GM12878 (cell line): ENCODE results near the gene TEAD4. TPM values are rescaled to one million over a fixed set of nuclear protein-coding genes. Genes with fewer than 3 reads are reported as not detected.

ENCODE experiments used
- ASH2L ChIP-seq: fragments of 300-600, 200-600 bp; sonication (generic); IDR thresholded peaks from 2 replicates; pipeline ENCODE4 v1.6.1; 2017; ENCODE audit warnings: low read depth, mild to moderate bottlenecking, borderline replicate concordance
- ATF7 ChIP-seq: fragments of 450-650 bp; IDR thresholded peaks from 2 replicates; pipeline ENCODE4 v1.6.1; 2016; ENCODE audit warnings: low read depth, mild to moderate bottlenecking
- EED ChIP-seq: sonication (generic); IDR thresholded peaks from 2 replicates; pipeline ENCODE4 v1.6.1; 2016; ENCODE audit warnings: antibody characterized with exemption, low read depth
- GABPA ChIP-seq: IDR thresholded peaks from 2 replicates; pipeline ENCODE4 v1.6.1; 2014; ENCODE audit warnings: antibody characterized with exemption, low read depth, mild to moderate bottlenecking, inconsistent platforms
- KLF5 ChIP-seq: fragments of 450-650 bp; IDR thresholded peaks from 2 replicates; pipeline ENCODE4 v1.6.1; 2014; ENCODE audit warnings: mild to moderate bottlenecking; ENCODE audit not compliant: partially characterized antibody
- MYC ChIP-seq: IDR thresholded peaks from 2 replicates; pipeline ENCODE4 v1.6.1; 2011; ENCODE audit warnings: mild to moderate bottlenecking, low read length, moderate library complexity, inconsistent platforms; ENCODE audit not compliant: insufficient read depth, insufficient replicate concordance, insufficient read length, severe bottlenecking
- NR2C1 ChIP-seq: fragments of 450-650 bp; IDR thresholded peaks from 2 replicates; pipeline ENCODE4 v1.6.1; 2017; ENCODE audit warnings: antibody characterized with exemption, mild to moderate bottlenecking, moderate library complexity
- POLR2AphosphoS5 ChIP-seq: IDR thresholded peaks from 2 replicates; pipeline ENCODE4 v1.6.1; 2011; ENCODE audit warnings: mild to moderate bottlenecking, low read length, inconsistent platforms
- RAD21 ChIP-seq: IDR thresholded peaks from 2 replicates; pipeline ENCODE4 v1.6.1; 2011; ENCODE audit warnings: mild to moderate bottlenecking, low read depth, low read length, moderate library complexity; ENCODE audit not compliant: insufficient read depth
- SIN3A ChIP-seq: IDR thresholded peaks from 2 replicates; pipeline ENCODE4 v1.6.1; 2012; ENCODE audit warnings: low read depth, low read length, improper control_type of control experiment
- SIX5 ChIP-seq: IDR thresholded peaks from 2 replicates; pipeline ENCODE4 v1.6.1; 2011; ENCODE audit warnings: mild to moderate bottlenecking, low read depth, low read length, moderate library complexity; ENCODE audit not compliant: severe bottlenecking
- SP1 ChIP-seq: IDR thresholded peaks from one replicate; pipeline ENCODE4 v1.6.1; 2011; ENCODE audit warnings: low read depth, low read length
- STAT1 ChIP-seq: fragments of 450-650 bp; conservative IDR thresholded peaks from 2 replicates; pipeline ENCODE4 v1.6.1; 2014; ENCODE audit warnings: antibody characterized with exemption, mild to moderate bottlenecking
- TCF7 ChIP-seq: IDR thresholded peaks from 2 replicates; pipeline ENCODE4 v1.6.1; 2014; ENCODE audit warnings: antibody characterized with exemption, borderline replicate concordance
- YY1 ChIP-seq: IDR thresholded peaks from 2 replicates; pipeline ENCODE4 v1.6.1; 2011; ENCODE audit warnings: low read depth, mild to moderate bottlenecking, low read length
- ZNF384 ChIP-seq: IDR thresholded peaks from 2 replicates; pipeline ENCODE4 v1.6.1; 2012; ENCODE audit warnings: low read depth, mild to moderate bottlenecking, low read length, improper control_type of control experiment, borderline replicate concordance
- ZSCAN29 ChIP-seq: fragments of 450-650 bp; IDR thresholded peaks from 2 replicates; pipeline ENCODE4 v1.6.1; 2017; ENCODE audit warnings: mild to moderate bottlenecking, moderate library complexity
- polyA plus RNA-seq, 11 experiments: library from polyadenylated mRNA; depleted of rRNA in 4 of 11; unstranded in 6 of 11; stranded (reverse) in 5 of 11; fragments of >200 nt; fragmentation: Nextera tagmentation in 4 of 11; fragmentation: Illumina TruSeq in 1 of 11; extraction: Ambion mirVana in 4 of 11; extraction: Trizol in 1 of 11; gene quantifications; 1 replicate in 1 of 11; 2 replicates in 10 of 11; pipeline versions ENCODE4 v1.2.1 to v1.2.3, GENCODE V29; 2011 to 2016; ENCODE audit warnings: inconsistent platforms in 2 of 11, missing spikeins in 2 of 11, low read depth in 1 of 11
- total RNA-seq, 4 experiments: library from RNA; depleted of rRNA in 3 of 4; stranded (reverse); fragments of >200 nt in 3 of 4; fragmentation: Illumina TruSeq in 1 of 4; extraction: Trizol in 1 of 4; gene quantifications; 2 replicates each; pipeline versions ENCODE4 v1.2.1 to v1.2.3, GENCODE V29; 2013 to 2021
- TF ChIP-seq, protein P1 (sequence below): fragments of 150-350 bp; IDR thresholded peaks from 2 replicates; pipeline ENCODE4 v1.6.1; 2016; ENCODE audit warnings: low read depth, low read length
- TF ChIP-seq, protein P2 (sequence below), 3 experiments: IDR thresholded peaks in 2 of 3; conservative IDR thresholded peaks in 1 of 3; 2 replicates each; pipeline ENCODE4 v1.5.1; 2011; ENCODE audit warnings: low read depth in 3 of 3, low read length in 3 of 3, mild to moderate bottlenecking in 3 of 3, control low read depth in 2 of 3, moderate library complexity in 2 of 3, inconsistent platforms in 1 of 3, mixed read lengths in 1 of 3; ENCODE audit not compliant: control insufficient read depth in 2 of 3, insufficient read depth in 1 of 3; ENCODE audit errors: extremely low read depth in 1 of 3

The TEAD4 gene
- total and polyA plus RNA-seq, 10 of the 15 experiments (the other 5 are each of a cell fraction or from before 2014, with no cell fraction given): 0.04 to 0.68 (median 0.31) TPM; not detected in 4

DNA sequence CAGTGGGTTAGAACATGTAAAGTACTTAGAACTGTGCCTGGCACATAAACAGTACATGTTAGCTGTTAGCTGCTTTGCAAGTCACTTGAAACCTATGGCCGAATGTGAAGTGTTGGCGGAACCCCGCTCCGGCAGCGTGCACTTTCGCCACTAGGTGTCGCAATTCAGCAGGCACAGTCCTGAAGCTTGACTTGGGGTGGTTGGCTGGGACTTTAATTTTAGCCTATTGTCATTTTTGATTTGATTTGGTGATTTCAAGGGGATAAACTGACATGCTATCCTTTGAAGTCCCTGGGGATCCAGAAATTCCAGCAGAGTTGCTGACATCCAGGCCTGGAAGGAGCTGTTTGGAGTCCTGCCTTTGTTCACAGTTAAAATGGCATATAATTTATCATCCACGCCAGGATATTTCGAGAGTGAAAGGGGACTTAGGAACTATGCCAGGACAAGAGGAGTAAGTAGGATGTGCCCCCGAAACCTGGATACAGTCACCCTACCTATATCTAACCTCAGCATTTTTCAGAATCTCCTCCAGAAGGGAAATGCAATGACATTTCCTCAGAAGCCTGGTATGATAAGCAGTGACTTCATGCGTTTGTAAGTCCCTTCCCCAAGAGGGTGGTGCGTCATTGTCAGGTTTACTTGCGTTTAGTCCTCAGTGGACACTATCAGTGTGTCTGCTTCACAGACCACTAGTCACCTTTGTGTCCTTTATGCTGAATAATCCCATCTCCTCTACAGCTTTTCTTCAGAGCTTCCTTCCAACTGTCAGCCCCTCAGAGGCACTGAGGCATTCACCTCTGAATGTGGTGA, 114.4 kb downstream of the TEAD4 start (continued):
- TF ChIP-seq, protein P1, sequence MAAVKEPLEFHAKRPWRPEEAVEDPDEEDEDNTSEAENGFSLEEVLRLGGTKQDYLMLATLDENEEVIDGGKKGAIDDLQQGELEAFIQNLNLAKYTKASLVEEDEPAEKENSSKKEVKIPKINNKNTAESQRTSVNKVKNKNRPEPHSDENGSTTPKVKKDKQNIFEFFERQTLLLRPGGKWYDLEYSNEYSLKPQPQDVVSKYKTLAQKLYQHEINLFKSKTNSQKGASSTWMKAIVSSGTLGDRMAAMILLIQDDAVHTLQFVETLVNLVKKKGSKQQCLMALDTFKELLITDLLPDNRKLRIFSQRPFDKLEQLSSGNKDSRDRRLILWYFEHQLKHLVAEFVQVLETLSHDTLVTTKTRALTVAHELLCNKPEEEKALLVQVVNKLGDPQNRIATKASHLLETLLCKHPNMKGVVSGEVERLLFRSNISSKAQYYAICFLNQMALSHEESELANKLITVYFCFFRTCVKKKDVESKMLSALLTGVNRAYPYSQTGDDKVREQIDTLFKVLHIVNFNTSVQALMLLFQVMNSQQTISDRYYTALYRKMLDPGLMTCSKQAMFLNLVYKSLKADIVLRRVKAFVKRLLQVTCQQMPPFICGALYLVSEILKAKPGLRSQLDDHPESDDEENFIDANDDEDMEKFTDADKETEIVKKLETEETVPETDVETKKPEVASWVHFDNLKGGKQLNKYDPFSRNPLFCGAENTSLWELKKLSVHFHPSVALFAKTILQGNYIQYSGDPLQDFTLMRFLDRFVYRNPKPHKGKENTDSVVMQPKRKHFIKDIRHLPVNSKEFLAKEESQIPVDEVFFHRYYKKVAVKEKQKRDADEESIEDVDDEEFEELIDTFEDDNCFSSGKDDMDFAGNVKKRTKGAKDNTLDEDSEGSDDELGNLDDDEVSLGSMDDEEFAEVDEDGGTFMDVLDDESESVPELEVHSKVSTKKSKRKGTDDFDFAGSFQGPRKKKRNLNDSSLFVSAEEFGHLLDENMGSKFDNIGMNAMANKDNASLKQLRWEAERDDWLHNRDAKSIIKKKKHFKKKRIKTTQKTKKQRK: no peak
- TF ChIP-seq MYC (no peak), KLF5 (no peak), STAT1 (no peak), YY1 (peak; percentile 72), ZNF384 (no peak), SIN3A (no peak), ASH2L (no peak), SP1 (peak; percentile 19), ATF7 (no peak), RAD21 (peak; percentile 71), ZSCAN29 (no peak), SIX5 (no peak), POLR2AphosphoS5 (no peak), EED (no peak), GABPA (no peak), TCF7 (no peak), NR2C1 (no peak)
- TF ChIP-seq, protein P2, sequence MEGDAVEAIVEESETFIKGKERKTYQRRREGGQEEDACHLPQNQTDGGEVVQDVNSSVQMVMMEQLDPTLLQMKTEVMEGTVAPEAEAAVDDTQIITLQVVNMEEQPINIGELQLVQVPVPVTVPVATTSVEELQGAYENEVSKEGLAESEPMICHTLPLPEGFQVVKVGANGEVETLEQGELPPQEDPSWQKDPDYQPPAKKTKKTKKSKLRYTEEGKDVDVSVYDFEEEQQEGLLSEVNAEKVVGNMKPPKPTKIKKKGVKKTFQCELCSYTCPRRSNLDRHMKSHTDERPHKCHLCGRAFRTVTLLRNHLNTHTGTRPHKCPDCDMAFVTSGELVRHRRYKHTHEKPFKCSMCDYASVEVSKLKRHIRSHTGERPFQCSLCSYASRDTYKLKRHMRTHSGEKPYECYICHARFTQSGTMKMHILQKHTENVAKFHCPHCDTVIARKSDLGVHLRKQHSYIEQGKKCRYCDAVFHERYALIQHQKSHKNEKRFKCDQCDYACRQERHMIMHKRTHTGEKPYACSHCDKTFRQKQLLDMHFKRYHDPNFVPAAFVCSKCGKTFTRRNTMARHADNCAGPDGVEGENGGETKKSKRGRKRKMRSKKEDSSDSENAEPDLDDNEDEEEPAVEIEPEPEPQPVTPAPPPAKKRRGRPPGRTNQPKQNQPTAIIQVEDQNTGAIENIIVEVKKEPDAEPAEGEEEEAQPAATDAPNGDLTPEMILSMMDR (IDR thresholded peaks at IDR 0.05 in 2 of 3, conservative IDR thresholded peaks at IDR 0.05 in 1 of 3; ENCODE audit: control insufficient read depth in 2 of 3, extremely low read depth in 1 of 3, insufficient read depth in 1 of 3, low read depth in 3 of 3, low read length in 3 of 3): peak; percentile 90 to 100 (median 97)
